GM19467 (cell line): ENCODE results near the gene ANKRD22.

ENCODE experiments used
- ATAC-seq: cut with Tn5 transposase; IDR thresholded peaks from one replicate; pipeline ENCODE4 v1.9.1; 2021; ENCODE audit warnings: mild to moderate bottlenecking, moderate library complexity; ENCODE audit not compliant: unreplicated experiment

The ANKRD22 gene

DNA sequence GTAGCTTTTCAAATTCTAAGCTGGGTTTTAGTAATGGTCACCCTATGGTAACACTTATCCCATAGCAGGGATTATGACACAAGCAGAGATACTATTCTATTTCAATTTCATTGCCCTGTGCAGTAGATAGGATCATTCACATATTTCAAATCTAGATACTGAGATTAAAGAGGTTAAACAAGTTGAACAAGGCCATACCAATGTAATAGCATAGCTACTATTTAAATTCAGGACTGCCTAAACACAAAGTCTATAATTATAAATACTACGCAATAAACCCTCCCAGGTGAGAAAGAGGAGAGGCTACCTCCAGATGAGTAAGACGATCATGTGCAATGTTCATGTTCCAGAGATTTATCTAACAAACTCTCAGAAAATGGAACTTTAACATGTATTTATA lies 48.0 kb downstream of the ANKRD22 start:
- ATAC-seq: no peak

- no peak for ATAC-seq
Observed at GRCh38 chr10:88802523-88803285, 48.9 kb downstream of the ANKRD22 start, which contains the start of gene LIPM. LIPM (plus strand) TSS chr10:88802730; CDS start chr10:88802897, 167 bp downstream.

- ATAC-seq: no peak
Observed at GRCh38 chr10:88800152-88801125, 51.2 kb downstream of the ANKRD22 start.

DNA sequence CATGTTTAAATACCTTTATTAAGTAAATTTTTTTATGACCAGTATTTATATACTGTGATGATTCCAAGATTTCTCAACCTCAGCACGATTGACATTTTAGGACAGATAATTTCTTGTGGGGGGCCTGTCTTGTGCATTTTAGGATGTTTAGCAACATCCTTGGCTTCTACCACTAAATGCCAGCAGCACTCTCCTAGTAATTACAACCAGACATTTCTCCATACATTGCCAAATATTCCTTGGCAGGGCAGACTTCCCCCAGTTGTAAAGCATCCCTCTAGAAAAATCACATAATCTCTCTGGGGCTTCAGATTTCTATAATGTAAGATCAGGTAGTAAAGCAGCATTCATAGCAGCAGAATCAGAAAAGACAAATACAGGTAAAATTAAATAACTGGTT lies 56.9 kb downstream of the ANKRD22 start:
- no peak for ATAC-seq

- no peak for ATAC-seq
Observed at GRCh38 chr10:88793712-88794299, 57.8 kb downstream of the ANKRD22 start.

DNA sequence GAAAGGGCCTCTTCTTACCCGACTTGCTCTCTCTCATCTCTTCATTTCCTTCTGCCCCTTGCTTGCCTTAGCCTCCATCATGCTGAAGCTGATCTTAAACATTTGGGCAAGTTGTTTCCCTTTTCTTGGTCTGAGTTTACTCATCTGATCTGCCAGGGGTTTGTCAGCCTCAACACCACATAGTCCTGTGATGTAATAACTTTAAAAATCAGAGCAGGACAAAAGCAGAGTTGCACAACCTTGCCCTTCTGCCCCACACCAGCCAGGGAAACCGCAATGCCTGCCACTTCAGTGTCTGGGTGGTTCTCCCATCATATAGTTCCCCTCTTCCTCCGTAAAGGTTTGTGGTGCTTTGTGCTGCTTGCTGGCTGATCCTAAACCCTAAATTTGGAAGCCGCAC lies 59.0 kb downstream of the ANKRD22 start:
- no peak for ATAC-seq

DNA sequence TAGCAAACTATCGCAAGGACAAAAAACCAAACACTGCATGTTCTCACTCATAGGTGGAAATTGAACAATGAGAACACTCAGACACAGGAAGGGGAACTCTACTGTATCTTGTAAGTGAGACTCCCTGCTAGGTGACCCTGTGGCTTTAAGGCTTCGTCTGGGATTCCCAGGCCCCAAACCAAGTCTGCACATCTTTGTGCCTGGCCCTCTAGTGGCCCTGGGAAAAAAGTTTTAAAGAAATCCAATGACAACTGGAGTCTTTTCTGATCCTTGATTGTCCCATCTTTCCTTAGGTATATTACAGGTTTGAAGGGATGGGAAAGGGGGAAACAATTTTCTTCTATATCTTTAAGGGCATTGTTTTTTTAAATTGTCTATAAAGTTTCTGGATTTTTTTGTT lies 59.7 kb downstream of the ANKRD22 start:
- no peak for ATAC-seq

- no peak for ATAC-seq
Observed at GRCh38 chr10:88788924-88789323, 62.7 kb downstream of the ANKRD22 start.

GRCh38 chr10:88787463-88787862 lies 64.2 kb downstream of the ANKRD22 start:
- ATAC-seq: no peak

DNA sequence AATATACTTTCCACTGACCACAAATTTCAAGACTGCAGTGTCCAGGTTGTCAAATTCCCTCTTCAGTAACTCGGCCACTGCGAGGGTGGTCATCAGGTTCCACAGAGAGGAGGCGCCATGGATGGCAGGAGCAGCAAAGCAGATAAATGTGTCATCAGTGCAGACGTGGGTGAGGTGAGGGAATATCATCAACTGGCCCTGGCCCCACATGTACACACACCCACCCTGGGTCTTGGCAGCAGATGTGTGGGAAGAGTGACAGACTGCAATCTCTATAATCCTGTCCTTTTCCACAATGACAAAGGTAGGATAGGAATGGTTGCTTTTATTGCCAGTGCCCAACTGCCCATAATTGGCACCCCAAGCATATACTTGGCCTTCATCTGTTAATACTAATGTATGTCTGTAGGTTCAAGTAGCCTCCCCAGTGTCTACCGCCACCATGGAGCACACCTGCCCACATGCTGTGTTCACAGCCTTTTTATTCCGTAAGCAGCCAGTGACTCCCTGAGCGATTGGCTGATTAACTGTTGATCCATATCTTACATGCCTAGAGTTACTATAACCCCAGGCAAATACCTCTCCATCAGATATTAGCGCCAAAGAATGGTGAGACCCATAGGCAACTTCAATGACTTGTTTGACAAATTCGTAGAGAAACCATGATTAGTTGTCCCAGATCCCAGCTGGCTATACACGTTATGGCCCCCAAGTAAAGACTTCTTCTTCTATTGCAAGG lies 65.4 kb downstream of the ANKRD22 start:
- no peak for ATAC-seq

DNA sequence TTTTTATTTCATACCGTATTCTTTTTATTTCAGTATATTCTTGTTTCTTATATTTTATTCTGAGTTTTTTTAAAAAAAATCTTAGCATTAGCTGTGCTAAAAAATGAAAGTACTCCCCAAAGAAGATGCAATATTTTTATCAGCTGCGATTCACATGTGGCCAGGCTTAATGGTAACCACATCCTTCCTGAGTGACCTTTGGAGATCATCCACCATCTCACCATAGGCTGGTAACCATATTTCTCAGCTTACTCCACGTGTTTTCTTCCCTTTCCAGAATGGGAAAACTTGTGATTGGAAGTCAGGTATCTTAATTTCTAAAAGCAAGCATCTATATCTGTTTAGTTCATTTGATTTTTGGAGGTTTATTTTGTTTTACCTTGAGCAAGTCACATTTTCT lies 67.9 kb downstream of the ANKRD22 start:
- no peak for ATAC-seq

GRCh38 chr10:88782222-88782621 lies 69.4 kb downstream of the ANKRD22 start:
- no peak for ATAC-seq

DNA sequence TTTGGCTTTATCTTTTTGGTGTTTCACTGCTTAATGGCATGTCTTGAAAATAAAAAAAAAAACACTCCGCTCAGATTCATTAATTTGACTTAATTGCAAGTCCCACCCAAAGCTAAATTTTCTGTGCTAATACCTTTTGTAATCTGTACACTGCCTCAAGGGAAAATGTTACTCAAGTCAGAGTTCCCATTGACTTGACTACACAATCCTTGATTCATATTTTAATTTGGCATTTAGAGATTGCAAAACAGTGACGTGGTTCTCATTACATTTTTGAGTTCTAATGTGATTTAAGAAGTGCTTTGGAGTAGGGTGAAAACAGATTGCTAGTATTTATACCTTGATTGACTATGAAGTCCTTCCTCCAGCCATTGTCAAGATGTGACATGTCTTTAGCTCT lies 70.4 kb downstream of the ANKRD22 start:
- no peak for ATAC-seq
